ENCODE measurements around the gene NPIPA5. TPM values are rescaled to one million over a fixed set of nuclear protein-coding genes. Genes with fewer than 3 reads are reported as not detected.

NPIPA5 gene
- total and polyA plus RNA-seq, 2 of the 13 experiments (the other 11 are each of a cell fraction or from before 2014, with no cell fraction given) = 9.7 to 21.5 TPM

GRCh38 chr16:15427648-15428239 is 49.6 kb upstream of the NPIPA5 start (continued):
- TF ChIP-seq SKIL (CRISPR knock-in tag; IDR thresholded peaks at IDR 0.05; ENCODE audit: borderline replicate concordance) = no peak
- no peak for TF ChIP-seq ZNF414 (CRISPR knock-in tag; IDR thresholded peaks at IDR 0.05)
- TF ChIP-seq ZFP82 (CRISPR knock-in tag; IDR thresholded peaks at IDR 0.05; ENCODE audit: borderline replicate concordance) = no peak
- TF ChIP-seq ZNF501 (CRISPR knock-in tag; IDR thresholded peaks at IDR 0.05) = no peak
- no peak for TF ChIP-seq ZNF570 (CRISPR knock-in tag; IDR thresholded peaks at IDR 0.05; ENCODE audit: borderline replicate concordance)
- no peak for TF ChIP-seq ZBTB40 (IDR thresholded peaks at IDR 0.05)
- TF ChIP-seq ZBTB40 (CRISPR knock-in tag; IDR thresholded peaks at IDR 0.05) = no peak
- no peak for TF ChIP-seq MAFG (CRISPR knock-in tag; IDR thresholded peaks at IDR 0.05)
- TF ChIP-seq DBP (CRISPR knock-in tag; IDR thresholded peaks at IDR 0.05; ENCODE audit: not compliant biosample characterization) = no peak
- no peak for TF ChIP-seq SNAPC5 (CRISPR knock-in tag; IDR thresholded peaks at IDR 0.05; ENCODE audit: borderline replicate concordance)
- TF ChIP-seq AGO1 (IDR thresholded peaks at IDR 0.05; ENCODE audit: low read depth, low read length, poor library complexity, severe bottlenecking) = no peak
- TF ChIP-seq MXD3 (CRISPR knock-in tag; IDR thresholded peaks at IDR 0.05) = no peak
- no peak for TF ChIP-seq CHCHD3 (CRISPR knock-in tag; IDR thresholded peaks at IDR 0.05)
- no peak for TF ChIP-seq ZSCAN25 (CRISPR knock-in tag; IDR thresholded peaks at IDR 0.05)

Measured in HepG2 (cell line).